ENCODE measurements around the gene IFI44L. TPM values are rescaled to one million over a fixed set of nuclear protein-coding genes. Genes with fewer than 3 reads are reported as not detected.
A peak's percentile ranks its signal among the peaks of the same experiment; 100 is the strongest.

The IFI44L gene
- total RNA-seq, 1 donor from 2014 or later = 3.6 TPM

GRCh38 chr1:78599294-78599693 lies 21.0 kb upstream of the IFI44L start:
- no peak for TF ChIP-seq CTCF (conservative IDR thresholded peaks at IDR 0.05; ENCODE audit: low read depth, low read length)
- no peak overlapping the region for H3K4me3 ChIP-seq (ENCODE audit: low read depth, low read length)
- no peak for DNase-seq (ENCODE audit: low read depth)

- H3K4me3 ChIP-seq (ENCODE audit: low read depth, low read length) = no peak overlapping the region
- no peak for DNase-seq (ENCODE audit: low read depth)
- TF ChIP-seq CTCF (conservative IDR thresholded peaks at IDR 0.05; ENCODE audit: low read depth, low read length) = no peak
Measured at GRCh38 chr1:78601068-78601467, 19.2 kb upstream of the IFI44L start.

GRCh38 chr1:78603206-78603605 lies 17.0 kb upstream of the IFI44L start:
- H3K4me3 ChIP-seq (ENCODE audit: low read depth, low read length) = no peak overlapping the region
- no peak for TF ChIP-seq CTCF (conservative IDR thresholded peaks at IDR 0.05; ENCODE audit: low read depth, low read length)
- no peak for DNase-seq (ENCODE audit: low read depth)

- TF ChIP-seq CTCF (conservative IDR thresholded peaks at IDR 0.05; ENCODE audit: low read depth, low read length) = no peak
- no peak overlapping the region for H3K4me3 ChIP-seq (ENCODE audit: low read depth, low read length)
- no peak for DNase-seq (ENCODE audit: low read depth)
Measured at GRCh38 chr1:78604643-78605042, 15.6 kb upstream of the IFI44L start.

GRCh38 chr1:78606274-78606673 lies 14.0 kb upstream of the IFI44L start:
- DNase-seq (ENCODE audit: low read depth) = no peak
- no peak for TF ChIP-seq CTCF (conservative IDR thresholded peaks at IDR 0.05; ENCODE audit: low read depth, low read length)

GRCh38 chr1:78607334-78607927 lies 12.8 kb upstream of the IFI44L start:
- DNase-seq (ENCODE audit: low read depth) = no peak
- TF ChIP-seq CTCF (conservative IDR thresholded peaks at IDR 0.05; ENCODE audit: low read depth, low read length) = peak; percentile 59
- H3K4me3 ChIP-seq (ENCODE audit: low read depth, low read length) = no peak overlapping the region

More at GRCh38 chr1:78606274-78606673, 14.0 kb upstream of the IFI44L start:
- no peak overlapping the region for H3K4me3 ChIP-seq (ENCODE audit: low read depth, low read length)

- DNase-seq (ENCODE audit: low read depth) = no peak
- H3K4me3 ChIP-seq (ENCODE audit: low read depth, low read length) = no peak overlapping the region
- no peak for TF ChIP-seq CTCF (conservative IDR thresholded peaks at IDR 0.05; ENCODE audit: low read depth, low read length)
Measured at GRCh38 chr1:78607944-78608343, 12.3 kb upstream of the IFI44L start.

Data from epithelial cell of proximal tubule (primary cell).